Glomerular visceral epithelial cell (primary cell): ENCODE data around the gene EPOP.

Experiments
- DNase-seq: peaks from one replicate; pipeline ENCODE4 v3.0.0-alpha.2; 2016; ENCODE audit errors: extremely low spot score

Gene EPOP

DNA sequence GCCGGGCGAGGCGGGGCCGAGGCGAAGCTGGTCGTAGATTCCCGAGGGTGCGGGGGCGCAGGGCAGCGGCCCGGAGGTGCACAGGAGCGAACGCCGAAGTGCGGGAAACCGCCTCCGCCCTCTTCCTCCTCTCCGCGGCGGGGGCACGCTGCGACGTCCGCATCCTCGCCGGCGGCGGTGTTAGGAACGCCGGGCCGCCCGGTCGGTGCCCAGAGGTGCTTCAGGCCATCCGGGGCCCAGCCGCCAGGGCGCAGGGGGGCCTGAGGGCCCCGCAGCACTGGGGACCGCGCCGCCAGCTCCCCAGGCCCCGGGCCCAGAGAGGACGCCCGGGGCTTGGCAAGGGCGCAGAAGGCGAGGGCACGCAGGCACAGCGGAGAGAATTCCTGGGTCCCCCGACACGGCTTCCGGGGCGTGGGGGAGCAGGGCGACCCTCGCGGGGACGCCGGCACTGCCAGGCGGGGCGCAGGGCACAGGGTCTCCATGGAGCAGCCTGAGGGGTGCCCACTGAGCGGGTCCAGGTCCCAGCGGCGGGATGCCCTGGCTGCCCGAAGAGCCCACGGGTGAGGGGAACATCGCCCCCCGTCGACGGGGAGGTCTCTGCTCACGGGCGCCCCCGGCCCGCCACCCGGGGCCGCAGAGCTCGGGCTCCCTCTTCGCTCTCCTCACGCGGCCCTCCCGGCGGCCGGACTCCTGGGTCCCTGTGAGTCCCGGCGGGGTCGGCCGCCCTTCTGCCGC, 576 bp downstream of the EPOP start:
- no peak for DNase-seq

DNA sequence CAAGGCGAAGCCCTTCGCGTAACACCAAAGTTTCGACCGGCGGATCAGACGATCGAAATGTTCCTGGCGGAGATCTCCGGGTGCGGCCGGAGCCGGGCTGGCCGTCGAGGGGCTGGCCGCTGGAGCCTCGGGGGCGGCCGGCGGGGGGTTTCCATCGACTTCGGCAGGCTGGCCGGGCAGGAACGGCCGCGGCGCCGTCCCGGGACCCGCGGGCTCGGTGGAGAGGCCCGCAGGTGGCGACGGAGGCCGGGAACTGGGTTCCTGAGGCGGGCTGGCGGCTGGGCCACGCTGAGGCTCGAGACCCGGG, 1.1 kb downstream of the EPOP start:
- DNase-seq: no peak

DNA sequence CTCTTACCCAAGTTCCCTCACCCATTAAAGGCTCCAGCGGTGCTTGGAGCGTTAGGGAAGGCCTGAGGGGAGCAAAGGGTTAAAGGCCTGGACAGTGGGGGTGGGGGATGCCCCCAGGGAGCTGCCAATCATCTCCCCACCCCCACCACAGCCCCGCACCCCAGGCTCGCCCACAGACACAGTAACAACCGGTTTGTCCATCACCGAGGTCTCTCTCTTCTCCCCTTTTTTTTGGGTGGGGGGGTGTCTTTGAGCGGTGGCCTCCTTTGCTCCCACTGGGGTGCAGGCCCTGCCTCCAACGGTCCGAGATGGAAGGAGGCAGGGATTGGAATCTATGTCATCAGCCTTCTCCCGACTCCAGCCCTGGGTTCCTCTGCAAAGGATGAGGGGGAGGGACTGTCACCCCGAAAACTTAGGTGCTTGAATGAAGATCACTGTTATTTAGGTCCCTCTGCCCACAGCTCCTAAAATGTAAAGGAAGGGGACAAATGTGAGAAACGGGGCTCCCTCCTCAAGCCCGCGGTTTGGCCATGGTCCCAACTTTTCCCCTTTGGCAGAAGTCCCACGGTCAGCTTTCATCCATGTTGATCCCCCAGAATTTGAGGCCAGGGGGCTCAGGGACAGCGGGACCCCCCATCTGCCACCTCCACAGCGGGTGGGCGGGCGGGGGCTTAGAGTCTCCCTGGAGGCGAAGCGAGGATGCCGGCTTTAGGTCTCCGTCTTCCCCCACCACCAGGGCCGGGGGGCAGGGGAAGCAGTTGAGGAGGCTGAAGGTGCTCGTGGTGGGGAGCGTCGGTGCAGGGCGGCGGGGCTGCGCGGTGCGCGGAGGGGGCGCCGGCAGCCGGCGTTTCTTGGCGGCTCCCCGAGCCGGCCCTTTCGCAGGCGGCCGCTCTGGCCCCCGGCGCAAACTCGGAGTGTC, 1.7 kb downstream of the EPOP start:
- DNase-seq: no peak

DNA sequence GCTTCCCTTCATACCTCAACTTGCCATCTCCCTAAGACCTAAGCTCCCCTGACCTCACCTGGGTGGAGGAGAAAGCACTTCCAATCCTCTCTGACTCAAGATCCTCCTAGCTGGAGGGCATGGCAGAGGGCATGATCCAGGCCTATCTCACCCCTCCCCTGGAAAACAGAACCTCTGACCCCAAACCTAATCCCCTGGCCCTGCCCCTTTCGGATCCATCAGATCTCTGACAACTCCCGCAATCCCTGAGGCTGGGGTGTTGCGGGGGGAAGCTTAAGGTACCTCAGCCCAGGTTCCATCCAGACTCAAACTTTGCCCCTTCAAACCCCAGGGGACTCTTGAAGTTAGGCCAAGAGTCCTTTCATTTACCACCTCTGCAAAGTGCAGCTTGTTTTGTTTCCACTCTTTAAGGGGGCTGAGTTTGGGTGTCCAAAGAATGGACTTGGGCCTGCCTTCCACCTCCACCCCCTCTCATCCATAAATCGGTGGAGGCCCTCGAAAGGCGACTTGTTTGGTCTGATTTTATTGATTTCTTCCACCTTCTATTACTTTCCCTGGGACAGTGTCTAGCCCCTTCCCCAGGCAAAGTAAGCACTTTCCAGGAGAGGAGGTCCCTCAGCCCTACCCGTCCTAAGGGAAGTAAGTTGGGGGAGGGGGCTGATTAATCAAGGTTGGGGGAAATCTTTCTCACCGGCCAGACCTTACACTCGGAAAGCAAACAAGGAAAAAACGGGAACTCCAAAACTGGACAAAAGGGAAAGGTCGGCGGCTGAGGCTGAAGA, 2.6 kb downstream of the EPOP start:
- no peak for DNase-seq

DNA sequence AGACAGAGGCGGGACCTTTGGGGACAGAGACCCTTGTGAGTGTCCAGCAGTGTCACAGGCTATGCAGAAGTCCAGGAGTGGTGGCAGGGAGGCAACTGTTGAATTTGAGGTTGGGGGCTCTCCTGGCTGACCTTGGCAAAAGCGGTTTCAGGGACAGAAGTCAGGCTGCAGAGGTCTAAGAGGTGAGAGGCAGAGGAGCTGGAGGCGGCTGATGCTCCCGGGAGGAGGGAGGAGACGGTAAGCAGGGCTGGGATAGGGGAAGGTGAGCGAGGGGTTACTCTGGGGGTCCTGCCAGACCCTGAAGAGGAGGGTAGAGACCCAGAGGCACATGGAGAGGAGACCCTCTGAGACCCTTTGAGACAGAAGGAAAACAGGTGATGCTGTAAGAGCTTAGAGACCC, 5.2 kb downstream of the EPOP start:
- DNase-seq: no peak

DNA sequence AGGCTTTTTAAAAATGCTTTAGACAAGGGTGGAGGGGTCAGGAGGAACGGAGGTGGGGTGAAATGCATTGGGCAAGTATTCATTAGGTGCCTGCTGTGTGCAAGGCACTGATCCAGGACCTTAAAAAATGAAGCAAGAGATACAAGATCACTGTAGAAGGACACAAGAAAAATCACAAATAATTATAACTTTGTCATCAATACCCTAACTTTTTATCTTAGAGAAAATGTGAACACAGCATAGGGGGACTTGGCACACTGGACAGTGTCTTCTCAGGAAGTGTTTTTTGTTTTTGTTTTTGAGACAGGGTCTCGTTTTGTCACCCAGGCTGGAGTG, 7.0 kb downstream of the EPOP start:
- no peak for DNase-seq

DNA sequence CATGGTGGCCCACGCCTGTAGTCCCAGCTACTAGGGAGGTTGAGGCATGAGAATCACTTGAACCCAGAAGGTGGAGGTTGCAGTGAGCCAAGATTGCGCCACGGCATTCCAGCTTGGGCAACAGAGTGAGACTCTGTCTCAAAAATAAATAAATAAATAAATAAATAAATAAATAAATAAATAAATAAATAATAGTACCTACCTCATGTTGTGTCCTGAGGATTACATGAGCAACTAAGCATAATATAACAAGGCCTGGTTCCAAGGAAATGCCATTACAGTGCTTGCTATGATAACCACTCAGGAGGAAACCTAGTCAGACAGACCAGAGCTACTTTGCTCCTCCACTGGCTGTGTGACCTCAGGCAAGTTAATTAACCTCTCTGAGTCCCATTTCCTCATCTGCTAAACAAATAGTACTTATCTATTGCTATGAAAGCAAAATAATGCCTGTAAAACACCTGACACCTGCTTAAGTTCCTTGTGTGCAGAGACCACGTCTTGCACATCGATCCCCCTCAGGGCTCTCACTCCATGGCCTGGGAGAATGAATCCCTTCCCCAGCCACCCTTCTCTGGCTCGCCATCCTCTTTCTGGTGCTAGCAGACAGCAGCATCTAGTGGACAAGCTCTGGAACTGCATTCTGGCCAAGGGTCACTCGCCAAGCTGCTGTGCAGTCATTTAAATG, 7.5 kb downstream of the EPOP start:
- peak; percentile 70 for DNase-seq

DNA sequence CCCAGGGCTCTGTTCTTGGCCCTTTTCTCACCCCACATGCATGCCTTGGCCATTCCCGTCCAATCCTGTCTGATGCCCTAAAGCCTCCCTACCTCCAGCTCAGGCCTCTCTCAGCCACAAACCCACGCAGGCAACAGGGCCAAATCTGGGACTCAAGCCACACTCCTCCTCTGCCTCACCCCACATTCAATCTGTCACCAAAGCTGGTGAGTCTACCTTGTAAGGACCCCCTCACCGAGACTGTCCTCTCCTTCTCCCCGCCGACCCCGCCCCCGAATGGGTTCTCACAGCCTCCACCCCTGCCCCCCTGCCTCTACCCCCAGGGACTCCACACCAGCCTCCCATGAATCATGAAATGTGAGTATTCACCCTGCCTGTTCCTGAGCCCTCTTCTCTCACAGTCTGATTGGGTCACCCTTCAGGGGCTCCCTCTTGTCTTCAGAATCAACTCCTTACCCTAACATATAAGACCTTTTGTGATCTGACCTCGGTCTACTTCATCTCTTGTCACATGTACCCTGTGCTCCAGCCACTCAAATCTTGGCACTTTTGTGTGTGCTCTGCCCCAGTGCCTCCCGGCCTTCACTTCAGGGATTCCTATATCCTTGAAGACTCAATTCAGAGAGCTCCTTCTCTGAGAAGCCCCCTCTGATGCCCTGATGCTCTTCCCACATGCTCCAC, 10.7 kb downstream of the EPOP start:
- no peak for DNase-seq

DNA sequence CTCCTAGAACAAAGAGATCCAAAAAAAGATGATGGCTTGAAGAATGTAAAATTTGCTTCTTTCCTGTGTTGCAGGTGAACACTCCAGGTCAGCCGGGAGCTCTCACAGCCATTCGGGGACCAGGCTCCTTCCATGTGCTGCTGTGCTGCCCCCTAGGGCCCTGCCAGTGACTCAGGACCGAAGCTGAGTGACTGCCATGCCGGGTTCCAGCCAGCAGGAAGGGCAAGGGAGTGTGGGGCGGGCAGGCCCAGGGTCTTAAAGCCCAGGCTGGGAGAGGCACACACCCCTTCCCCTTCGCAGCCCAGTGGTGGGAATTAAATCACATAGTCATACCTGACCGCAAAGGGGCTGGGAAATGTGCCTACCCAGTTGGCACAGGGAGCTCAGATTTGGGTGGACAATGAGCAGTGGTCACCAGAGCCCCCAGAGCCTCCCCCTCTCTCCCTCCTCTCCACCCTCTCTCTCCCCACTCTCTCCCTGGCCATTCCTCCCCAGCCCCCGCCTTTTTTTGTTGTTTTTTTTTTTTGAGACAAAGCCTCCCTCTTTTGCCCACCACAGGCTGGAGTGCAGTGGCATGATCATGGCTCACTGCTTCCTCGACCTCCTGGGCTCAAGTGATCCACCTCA, 11.5 kb downstream of the EPOP start:
- peak; percentile 63 for DNase-seq

DNA sequence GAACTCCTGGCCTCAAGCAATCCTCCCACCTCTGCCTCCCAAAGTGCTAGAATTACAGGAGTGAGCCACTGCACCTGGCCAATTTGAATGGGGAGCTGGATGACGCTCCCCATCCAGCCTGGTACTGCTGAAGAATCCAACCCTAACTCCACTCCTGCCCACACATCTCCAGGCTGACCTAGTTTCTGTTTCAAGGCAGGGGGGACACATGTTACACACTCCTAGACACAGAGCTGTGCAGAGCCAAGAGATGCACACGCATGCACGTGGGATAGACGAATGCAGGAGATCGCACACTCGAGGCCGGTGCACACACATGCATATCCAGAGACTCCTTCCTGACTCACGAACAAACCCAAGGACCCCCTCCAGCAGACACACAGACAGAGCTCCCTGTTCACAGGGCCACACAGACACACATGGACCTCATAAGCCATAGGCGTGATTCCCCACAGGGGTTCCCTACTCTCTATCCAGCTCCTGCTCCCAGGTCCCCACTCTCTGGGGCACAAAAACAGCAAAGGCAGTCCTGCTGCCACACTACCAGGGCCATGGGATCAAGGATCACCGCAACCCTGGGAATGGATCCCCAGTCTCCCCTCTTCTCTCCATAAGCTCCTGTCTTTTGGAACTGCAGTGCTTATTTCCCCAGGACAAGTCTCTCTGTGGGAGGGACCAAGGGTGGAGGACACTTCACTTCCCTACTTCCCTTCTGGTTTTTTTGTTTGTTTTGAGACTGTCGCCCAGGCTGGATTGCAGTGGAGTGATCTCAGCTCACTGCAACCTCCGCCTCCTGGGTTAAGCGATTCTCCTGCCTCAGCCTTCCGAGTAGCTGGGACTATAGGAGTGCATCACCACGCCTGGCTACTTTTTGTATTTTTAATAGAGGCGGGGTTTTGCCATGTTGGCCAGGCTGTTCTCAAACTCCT, 14.4 kb downstream of the EPOP start:
- DNase-seq: no peak

DNA sequence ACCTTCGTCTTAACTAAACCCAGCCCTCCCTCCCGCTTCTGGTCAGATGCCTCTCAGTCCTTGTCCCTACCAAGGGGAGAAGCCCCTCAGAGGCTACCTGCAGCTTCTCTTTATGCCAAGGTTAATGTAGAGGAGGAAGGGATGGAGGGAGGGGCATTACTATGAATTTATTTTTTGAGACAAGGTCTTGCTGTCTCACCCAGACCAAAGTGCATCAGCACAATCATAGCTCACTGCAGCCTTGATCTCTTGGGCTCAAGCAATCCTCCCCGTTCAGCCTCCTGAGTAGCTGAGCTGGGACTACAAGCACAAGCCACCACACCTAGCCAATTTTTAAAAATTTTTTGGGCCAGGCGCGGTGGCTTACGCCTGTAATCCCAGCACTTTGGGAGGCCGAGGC, 15.3 kb downstream of the EPOP start:
- DNase-seq: no peak

DNA sequence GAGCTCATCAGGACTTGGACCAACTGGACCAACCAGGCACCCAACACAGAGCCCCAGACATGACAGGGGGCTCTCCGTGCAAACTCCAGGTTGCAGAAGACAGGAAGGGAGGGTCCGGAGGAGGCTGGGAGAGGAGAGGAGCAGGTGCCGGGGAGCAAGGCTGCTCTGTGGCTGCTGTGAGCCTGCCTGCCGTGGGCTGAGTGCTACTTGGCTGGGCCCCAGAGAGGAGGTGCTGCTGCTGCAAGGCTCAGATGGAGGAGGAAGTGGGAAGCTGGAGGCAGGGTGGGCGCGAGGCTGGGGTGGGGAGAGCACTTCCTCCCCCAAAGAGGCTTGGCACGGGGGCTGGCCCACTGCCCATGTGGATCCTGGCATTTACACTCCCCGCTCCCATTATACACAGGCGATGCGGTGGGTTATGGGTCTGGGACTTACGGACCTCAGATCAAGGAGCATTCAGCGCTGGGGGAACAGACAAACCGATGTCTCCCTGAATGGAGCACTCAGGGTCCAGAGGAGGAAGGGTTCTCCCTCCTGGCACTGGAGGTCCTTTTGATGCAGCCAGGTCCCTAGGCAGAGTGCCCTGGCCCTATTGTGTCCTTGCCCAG, 15.9 kb downstream of the EPOP start:
- DNase-seq: no peak

DNA sequence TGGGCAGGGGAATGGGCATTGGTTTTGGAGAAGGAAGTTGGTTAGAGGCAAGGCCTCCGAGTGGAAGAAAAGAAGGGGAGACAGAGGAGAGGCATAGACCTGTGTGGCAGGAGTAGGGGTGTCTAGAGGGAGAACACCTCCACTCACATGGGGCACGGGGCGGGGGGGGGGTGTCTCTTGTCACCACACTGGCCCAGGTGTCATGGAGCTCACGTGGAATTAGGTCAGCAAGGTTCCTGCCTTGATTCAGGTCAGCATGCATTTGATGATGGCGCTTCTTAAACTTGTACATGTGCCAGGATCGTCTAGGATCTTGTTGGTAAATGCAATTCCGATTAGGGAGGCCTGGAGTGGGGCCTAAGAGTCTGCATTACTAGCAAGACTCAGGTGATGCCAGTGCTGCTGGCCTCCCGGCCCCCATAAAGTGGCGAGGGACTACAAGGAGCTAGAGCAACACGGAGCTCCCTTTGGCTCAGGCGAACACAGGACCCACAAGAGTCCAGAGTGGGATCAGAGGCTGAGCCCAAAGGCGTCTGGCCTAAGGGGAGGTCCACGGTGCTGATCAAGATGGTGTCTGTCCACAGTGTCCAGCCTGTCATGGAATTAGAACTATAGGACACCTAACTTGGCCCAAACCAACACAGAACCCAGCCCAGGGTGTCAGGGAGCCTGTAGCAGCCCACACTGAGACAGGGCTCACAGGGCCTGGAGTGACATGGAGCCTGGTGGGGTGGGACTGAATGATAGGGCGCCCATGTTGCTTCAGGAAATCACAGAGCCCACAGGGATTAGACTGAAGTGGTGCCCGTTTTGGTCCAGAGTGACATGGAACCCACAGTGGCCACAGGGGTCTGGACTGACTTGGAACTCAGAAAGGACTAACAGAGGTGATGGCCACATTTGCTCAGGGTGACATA, 16.7 kb downstream of the EPOP start:
- DNase-seq: no peak

DNA sequence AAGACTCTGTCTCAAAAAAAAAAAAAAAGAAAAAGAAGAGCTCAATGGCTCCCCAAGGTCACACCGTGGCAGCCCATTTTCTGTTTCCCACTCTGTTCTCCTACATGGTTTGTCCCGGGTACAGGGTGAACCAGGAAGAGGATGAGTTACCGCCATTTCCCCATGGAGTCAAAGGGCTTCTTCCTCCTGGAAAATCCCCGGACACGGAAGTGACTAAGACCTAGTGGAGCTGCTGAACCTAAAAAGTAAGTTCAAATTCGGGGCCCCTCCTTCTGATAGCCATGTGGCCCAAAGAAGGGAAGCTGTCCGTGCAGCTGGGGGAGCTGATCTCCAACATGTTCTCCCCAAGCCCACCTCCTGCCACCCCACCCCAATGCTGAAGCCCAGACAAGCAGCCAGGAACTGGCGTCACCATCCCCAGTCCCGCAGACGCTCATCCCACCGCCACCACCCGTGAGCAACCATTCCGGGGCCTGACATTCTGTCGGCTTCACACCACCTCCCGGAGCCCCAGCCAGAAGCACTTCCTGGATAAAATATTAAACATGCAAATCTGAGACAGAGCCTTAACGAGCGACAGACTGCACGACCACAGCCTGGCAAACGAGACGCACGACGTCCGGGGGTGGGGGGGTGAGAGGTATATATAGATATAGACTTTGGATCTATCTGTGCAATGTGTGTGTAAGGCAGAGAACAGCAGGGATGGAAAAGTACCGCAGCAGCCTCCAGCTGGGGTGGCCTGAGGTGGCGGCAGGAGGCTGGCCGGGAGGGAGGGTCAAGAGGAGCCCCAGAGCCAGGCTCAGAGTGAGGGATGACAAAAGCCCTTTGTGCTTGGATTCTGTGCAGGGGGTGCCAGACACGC, 17.6 kb downstream of the EPOP start:
- DNase-seq: no peak

DNA sequence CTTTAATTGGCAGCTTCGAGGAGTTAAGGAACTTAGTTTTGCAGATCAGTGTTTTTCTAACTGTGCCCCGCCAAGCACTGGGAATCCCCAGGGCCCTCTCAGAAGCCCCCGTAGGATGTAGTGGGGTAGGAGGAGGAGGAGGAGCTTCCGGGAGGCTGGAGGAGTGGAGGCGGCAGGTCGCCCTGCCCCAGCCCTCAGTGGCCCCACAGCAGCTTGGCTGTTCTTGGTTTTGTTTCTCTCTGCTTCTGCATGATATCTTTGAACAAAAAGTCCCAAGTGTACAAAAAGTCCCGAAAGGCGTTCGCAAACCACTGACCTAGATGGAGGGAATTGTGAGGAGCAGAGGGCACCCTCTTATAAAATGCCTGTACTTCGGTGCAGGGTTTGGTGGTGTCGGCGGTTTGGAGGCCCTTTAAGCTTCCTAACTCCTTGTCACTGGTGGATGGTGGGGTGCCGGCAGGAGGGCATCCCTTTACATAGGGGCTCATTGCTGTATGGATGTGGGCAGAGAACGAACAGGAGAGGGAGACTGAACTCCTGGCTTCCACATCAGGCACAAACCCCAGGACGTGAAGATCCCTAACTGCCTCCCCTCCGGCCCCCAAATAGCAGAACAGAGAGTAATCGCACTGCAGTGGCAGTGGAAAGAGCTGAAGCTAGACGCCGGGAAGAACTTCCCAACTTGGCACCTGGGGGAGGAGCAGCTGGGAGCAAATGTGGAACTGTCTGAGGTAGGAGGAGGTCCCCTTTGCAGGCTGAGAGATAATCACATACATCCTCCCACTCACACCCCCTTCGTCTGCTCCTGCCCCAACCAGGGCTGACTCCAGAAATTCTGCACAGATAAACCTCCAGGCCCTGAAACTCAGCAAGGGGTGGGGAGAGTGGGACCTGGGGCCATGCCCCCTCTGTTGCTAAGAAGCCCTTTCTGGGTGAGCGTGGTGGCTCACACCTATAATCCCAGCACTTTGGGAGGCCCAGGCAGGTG, 20.1 kb downstream of the EPOP start:
- no peak for DNase-seq

DNA sequence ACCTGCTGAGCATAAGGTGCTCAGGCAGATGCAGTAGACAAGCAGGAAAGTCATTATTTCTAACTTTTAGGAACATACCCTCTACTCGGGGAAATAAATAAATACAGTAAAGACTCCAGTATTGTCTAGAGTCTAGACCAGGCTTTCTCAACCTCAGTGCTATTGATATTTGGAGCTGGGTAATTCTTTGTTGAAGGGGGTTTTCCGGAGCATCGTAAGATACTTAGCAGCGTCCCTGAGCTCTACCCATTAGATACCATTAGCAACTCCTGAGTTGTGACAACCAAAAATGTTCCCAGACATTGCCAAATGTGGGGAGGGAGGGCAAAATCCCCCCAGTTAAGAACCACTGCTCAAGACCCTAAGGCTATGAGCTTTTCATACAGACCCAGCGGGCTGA, 21.1 kb downstream of the EPOP start:
- DNase-seq: no peak
